NB4 (cell line): ENCODE measurements around the gene COX20.

Experiments
- DNase-seq: peaks from one replicate; pipeline ENCODE4 v3.0.0; 2010; ENCODE audit warnings: low read depth
- H3K4me3 ChIP-seq: one replicate; pipeline ENCODE4 v1.5.1; 2011; ENCODE audit warnings: mild to moderate bottlenecking, low read depth, low read length, moderate library complexity
- CTCF ChIP-seq: IDR thresholded peaks from one replicate; pipeline ENCODE4 v1.5.1; 2012; ENCODE audit warnings: low read depth, low read length
- MAX ChIP-seq: IDR thresholded peaks from 2 replicates; pipeline ENCODE4 v1.6.1; 2011; ENCODE audit warnings: low read depth, low read length
- MYC ChIP-seq: IDR thresholded peaks from 2 replicates; pipeline ENCODE4 v1.6.1; 2011; ENCODE audit warnings: low read depth, low read length
- POLR2A ChIP-seq: IDR thresholded peaks from 2 replicates; pipeline ENCODE4 v1.6.1; 2011; ENCODE audit warnings: mild to moderate bottlenecking; ENCODE audit not compliant: insufficient read length; ENCODE audit errors: extremely low read depth

Gene COX20

GRCh38 chr1:244869364-244869827, 33.9 kb downstream of the COX20 start:
- no peak for DNase-seq
- TF ChIP-seq CTCF (no peak), MYC (no peak), POLR2A (no peak), MAX (no peak)
- H3K4me3 ChIP-seq, result no peak overlapping the region

- TF ChIP-seq MYC, result no peak
- TF ChIP-seq CTCF, result no peak
- TF ChIP-seq POLR2A, result no peak
- TF ChIP-seq MAX, result no peak
- H3K4me3 ChIP-seq, result no peak overlapping the region
- DNase-seq, result no peak
Observed at GRCh38 chr1:244869950-244870349, 34.5 kb downstream of the COX20 start.

GRCh38 chr1:244874974-244875579, 39.6 kb downstream of the COX20 start:
- no peak overlapping the region for H3K4me3 ChIP-seq
- TF ChIP-seq MYC, result peak; percentile 37; the same call in 1 of the 2 replicates
- TF ChIP-seq MAX, result peak; percentile 49; the same call in 1 of the 2 replicates
- no peak for TF ChIP-seq CTCF
- no peak for TF ChIP-seq POLR2A
- peak; percentile 65 for DNase-seq

GRCh38 chr1:244876228-244876910, 40.9 kb downstream of the COX20 start:
- DNase-seq, result no peak
- H3K4me3 ChIP-seq, result no peak overlapping the region

GRCh38 chr1:244878681-244879080, 43.2 kb downstream of the COX20 start:
- DNase-seq, result no peak
- no peak for TF ChIP-seq POLR2A
- TF ChIP-seq MYC, result no peak
- no peak for TF ChIP-seq CTCF
- TF ChIP-seq MAX, result no peak

More at GRCh38 chr1:244876228-244876910, 40.9 kb downstream of the COX20 start:
- no peak for TF ChIP-seq MYC
- no peak for TF ChIP-seq POLR2A
- no peak for TF ChIP-seq MAX
- no peak for TF ChIP-seq CTCF

More at GRCh38 chr1:244878681-244879080, 43.2 kb downstream of the COX20 start:
- no peak overlapping the region for H3K4me3 ChIP-seq
